ENCODE measurements around the gene GPRIN3. TPM values are rescaled to one million over a fixed set of nuclear protein-coding genes. Genes with fewer than 3 reads are reported as not detected.

The GPRIN3 gene
- total RNA-seq, 1 experiment from 2014 or later = not detected

DNA sequence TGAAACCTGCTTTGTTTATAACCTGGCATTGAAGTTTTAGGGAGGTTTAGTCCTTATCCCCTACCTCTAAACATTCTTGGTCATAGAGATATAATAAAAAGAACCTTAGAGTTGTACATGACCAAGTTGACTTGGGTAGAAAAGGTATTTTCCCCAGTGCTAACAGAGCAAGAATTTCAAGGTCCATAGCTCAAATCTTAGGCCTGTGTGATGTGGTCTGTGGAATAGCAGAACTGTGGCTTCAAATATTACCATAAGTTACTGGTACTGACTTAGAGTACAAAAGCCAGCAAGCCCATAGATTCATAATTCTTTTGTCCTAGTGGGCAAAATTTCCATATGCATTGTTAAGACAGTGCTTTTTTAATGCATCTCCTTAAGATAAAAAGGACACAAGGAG is 91.2 kb downstream of the GPRIN3 start:
- Mint-ChIP-seq H3K27me3 (ENCODE audit: insufficient read depth, unreplicated experiment) (no peaks in the 10 kb centered on the region), H3K4me1 (ENCODE audit: insufficient read depth, unreplicated experiment) (peaks cover 5% of the 10 kb centered on the region), H3K27ac (ENCODE audit: low read depth, unreplicated experiment) (no peak overlapping the region), H3K36me3 (ENCODE audit: insufficient read depth, unreplicated experiment) (no peaks in the 10 kb centered on the region), H3K9me3 (ENCODE audit: unreplicated experiment) (no peaks in the 10 kb centered on the region), H3K4me3 (ENCODE audit: unreplicated experiment) (no peak overlapping the region)
- intact Hi-C loops (cut with micrococcal nuclease) = no loop called here
- no TSS peak for BruUV-seq (replicated peaks)
- ChIA-PET CTCF (interaction anchor here (1.4 kb wide), 1 partner anchor 212 kb away, joined by 4 read pairs; no protein-coding TSS in a partner anchor), POLR2A (interaction anchor here (1.1 kb wide), 1 partner anchor 219 kb away, joined by 3 read pairs; no protein-coding TSS in a partner anchor)
- TF ChIP-seq, protein P1, sequence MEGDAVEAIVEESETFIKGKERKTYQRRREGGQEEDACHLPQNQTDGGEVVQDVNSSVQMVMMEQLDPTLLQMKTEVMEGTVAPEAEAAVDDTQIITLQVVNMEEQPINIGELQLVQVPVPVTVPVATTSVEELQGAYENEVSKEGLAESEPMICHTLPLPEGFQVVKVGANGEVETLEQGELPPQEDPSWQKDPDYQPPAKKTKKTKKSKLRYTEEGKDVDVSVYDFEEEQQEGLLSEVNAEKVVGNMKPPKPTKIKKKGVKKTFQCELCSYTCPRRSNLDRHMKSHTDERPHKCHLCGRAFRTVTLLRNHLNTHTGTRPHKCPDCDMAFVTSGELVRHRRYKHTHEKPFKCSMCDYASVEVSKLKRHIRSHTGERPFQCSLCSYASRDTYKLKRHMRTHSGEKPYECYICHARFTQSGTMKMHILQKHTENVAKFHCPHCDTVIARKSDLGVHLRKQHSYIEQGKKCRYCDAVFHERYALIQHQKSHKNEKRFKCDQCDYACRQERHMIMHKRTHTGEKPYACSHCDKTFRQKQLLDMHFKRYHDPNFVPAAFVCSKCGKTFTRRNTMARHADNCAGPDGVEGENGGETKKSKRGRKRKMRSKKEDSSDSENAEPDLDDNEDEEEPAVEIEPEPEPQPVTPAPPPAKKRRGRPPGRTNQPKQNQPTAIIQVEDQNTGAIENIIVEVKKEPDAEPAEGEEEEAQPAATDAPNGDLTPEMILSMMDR (IDR thresholded peaks at IDR 0.05; ENCODE audit: unreplicated experiment) = no peak
- DNase-seq (ENCODE audit: unreplicated experiment) = no peak

- TF ChIP-seq, protein P1 (IDR thresholded peaks at IDR 0.05; ENCODE audit: unreplicated experiment) = no peak
- Mint-ChIP-seq H3K27ac (ENCODE audit: low read depth, unreplicated experiment) (no peak overlapping the region), H3K4me3 (ENCODE audit: unreplicated experiment) (no peak overlapping the region), H3K4me1 (ENCODE audit: insufficient read depth, unreplicated experiment) (peaks cover 5% of the 10 kb centered on the region), H3K36me3 (ENCODE audit: insufficient read depth, unreplicated experiment) (no peaks in the 10 kb centered on the region), H3K9me3 (ENCODE audit: unreplicated experiment) (no peaks in the 10 kb centered on the region), H3K27me3 (ENCODE audit: insufficient read depth, unreplicated experiment) (no peaks in the 10 kb centered on the region)
- intact Hi-C loops (cut with micrococcal nuclease) = no loop called here
- DNase-seq (ENCODE audit: unreplicated experiment) = no peak
- ChIA-PET POLR2A (interaction anchor here (1.1 kb wide), 1 partner anchor 220 kb away, joined by 3 read pairs; no protein-coding TSS in a partner anchor), CTCF (interaction anchor here (0.7 to 1.2 kb wide), 2 partner anchors 11 to 280 kb away, joined by 3 to 11 read pairs; no protein-coding TSS in a partner anchor)
- no TSS peak for BruUV-seq (replicated peaks)
Measured at GRCh38 chr4:89215736-89216135, 91.9 kb downstream of the GPRIN3 start.

- POLR2A ChIA-PET = no interaction called here
- no TSS peak for BruUV-seq (replicated peaks)
- peaks cover 5% of the 10 kb centered on the region for H3K4me1 Mint-ChIP-seq (ENCODE audit: insufficient read depth, unreplicated experiment)
Measured at GRCh38 chr4:89214308-89214707, 93.3 kb downstream of the GPRIN3 start.

DNA sequence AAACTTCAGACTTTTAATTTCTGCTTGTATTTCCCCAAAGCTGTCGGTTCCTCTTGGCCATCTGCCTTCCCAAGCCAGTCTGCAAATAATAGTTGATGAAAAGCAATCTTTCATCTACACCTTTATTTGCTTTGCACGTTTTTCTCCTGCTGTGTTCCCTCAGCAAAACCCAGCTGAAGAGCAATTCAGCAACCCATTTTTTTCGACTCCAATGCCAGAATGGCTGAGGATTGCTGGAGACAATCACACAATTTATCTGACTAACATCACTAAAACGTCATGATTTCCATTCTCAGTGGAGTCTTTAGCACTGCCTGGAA is 94.3 kb downstream of the GPRIN3 start:
- BruUV-seq (replicated peaks) = no TSS peak
- H3K9me3 Mint-ChIP-seq (ENCODE audit: unreplicated experiment) = peaks cover 2% of the 10 kb centered on the region
- TF ChIP-seq, protein P1 (IDR thresholded peaks at IDR 0.05; ENCODE audit: unreplicated experiment) = no peak
- H3K27me3 Mint-ChIP-seq (ENCODE audit: insufficient read depth, unreplicated experiment) = no peaks in the 10 kb centered on the region
- no peak for DNase-seq (ENCODE audit: unreplicated experiment)
- H3K27ac Mint-ChIP-seq (ENCODE audit: low read depth, unreplicated experiment) = no peak overlapping the region
- no peaks in the 10 kb centered on the region for H3K36me3 Mint-ChIP-seq (ENCODE audit: insufficient read depth, unreplicated experiment)
- H3K4me3 Mint-ChIP-seq (ENCODE audit: unreplicated experiment) = no peak overlapping the region
- peaks cover 5% of the 10 kb centered on the region for H3K4me1 Mint-ChIP-seq (ENCODE audit: insufficient read depth, unreplicated experiment)
- intact Hi-C loops (cut with micrococcal nuclease) = no loop called here
- CTCF ChIA-PET = no interaction called here
- POLR2A ChIA-PET = no interaction called here

More at GRCh38 chr4:89214308-89214707, 93.3 kb downstream of the GPRIN3 start:
- Mint-ChIP-seq H3K4me3 (ENCODE audit: unreplicated experiment) (no peak overlapping the region), H3K27me3 (ENCODE audit: insufficient read depth, unreplicated experiment) (no peaks in the 10 kb centered on the region), H3K27ac (ENCODE audit: low read depth, unreplicated experiment) (no peak overlapping the region), H3K9me3 (ENCODE audit: unreplicated experiment) (no peaks in the 10 kb centered on the region), H3K36me3 (ENCODE audit: insufficient read depth, unreplicated experiment) (no peaks in the 10 kb centered on the region)
- DNase-seq (ENCODE audit: unreplicated experiment) = no peak
- CTCF ChIA-PET = no interaction called here
- TF ChIP-seq, protein P1 (IDR thresholded peaks at IDR 0.05; ENCODE audit: unreplicated experiment) = no peak
- intact Hi-C loops (cut with micrococcal nuclease) = no loop called here

Measured in MCF 10A (cell line).